Measurements from ENCODE around the gene NXPE3. TPM values are rescaled to one million over a fixed set of nuclear protein-coding genes. Genes with fewer than 3 reads are reported as not detected.
"Not testable (repeated sequence)": the region's sequence is repeated elsewhere in the genome, so short reads cannot be mapped to it uniquely, and the experiment has no call there.

NXPE3 gene
- polyA plus RNA-seq, 3 donors, result 14.6 to 35.8 (median 19.8) TPM

GRCh38 chr3:101744811-101745210 lies 34.2 kb upstream of the NXPE3 start:
- DNase-seq, result no peak
- no peak overlapping the region for H3K4me3 ChIP-seq (replicated peaks in 1 of 3; ENCODE audit: low read depth in 2 of 3, low read length in 3 of 3)
- Mint-ChIP-seq H3K27ac (peak overlapping the region in 1 of 7 donors; percentile 18), H3K4me1 (peaks cover 2% of the 10 kb centered on the region), H3K9me3 (peaks cover 0 to 8% (median 5%) of the 10 kb centered on the region in 7 donors), H3K4me3 (no peak overlapping the region), H3K27me3 (ENCODE audit: low read depth in 3 of 3) (no peaks in the 10 kb centered on the region), H3K36me3 (peaks cover 1 to 9% of the 10 kb centered on the region in 2 donors)
- no CpG with 5 or more reads among the region's 1 CpG for WGBS (ENCODE audit: insufficient coverage)
- H3K27me3 ChIP-seq (ENCODE audit: control insufficient read depth in 2 of 2, insufficient read depth in 2 of 2, low read length in 2 of 2), result no peaks in the 10 kb centered on the region
- H3K79me2 ChIP-seq (ENCODE audit: insufficient read depth, low read length), result no peaks in the 10 kb centered on the region
- H2AFZ ChIP-seq (ENCODE audit: insufficient read depth, low read depth, low read length, poor library complexity, severe bottlenecking), result no peak overlapping the region
- H3K9me3 ChIP-seq (replicated peaks in 1 of 2; ENCODE audit: control insufficient read depth in 1 of 2, insufficient read depth in 1 of 2, low read length in 2 of 2), result no peaks in the 10 kb centered on the region
- no peaks in the 10 kb centered on the region for H3K36me3 ChIP-seq (replicated peaks in 1 of 2; ENCODE audit: control insufficient read depth in 1 of 2, insufficient read depth in 2 of 2, low read length in 2 of 2)
- intact Hi-C loops (cut with micrococcal nuclease), result no loop called here
- H3K4me2 ChIP-seq (replicated peaks; ENCODE audit: extremely low read depth, low read length, poor library complexity, severe bottlenecking), result no peak overlapping the region
- TF ChIP-seq, protein P1, sequence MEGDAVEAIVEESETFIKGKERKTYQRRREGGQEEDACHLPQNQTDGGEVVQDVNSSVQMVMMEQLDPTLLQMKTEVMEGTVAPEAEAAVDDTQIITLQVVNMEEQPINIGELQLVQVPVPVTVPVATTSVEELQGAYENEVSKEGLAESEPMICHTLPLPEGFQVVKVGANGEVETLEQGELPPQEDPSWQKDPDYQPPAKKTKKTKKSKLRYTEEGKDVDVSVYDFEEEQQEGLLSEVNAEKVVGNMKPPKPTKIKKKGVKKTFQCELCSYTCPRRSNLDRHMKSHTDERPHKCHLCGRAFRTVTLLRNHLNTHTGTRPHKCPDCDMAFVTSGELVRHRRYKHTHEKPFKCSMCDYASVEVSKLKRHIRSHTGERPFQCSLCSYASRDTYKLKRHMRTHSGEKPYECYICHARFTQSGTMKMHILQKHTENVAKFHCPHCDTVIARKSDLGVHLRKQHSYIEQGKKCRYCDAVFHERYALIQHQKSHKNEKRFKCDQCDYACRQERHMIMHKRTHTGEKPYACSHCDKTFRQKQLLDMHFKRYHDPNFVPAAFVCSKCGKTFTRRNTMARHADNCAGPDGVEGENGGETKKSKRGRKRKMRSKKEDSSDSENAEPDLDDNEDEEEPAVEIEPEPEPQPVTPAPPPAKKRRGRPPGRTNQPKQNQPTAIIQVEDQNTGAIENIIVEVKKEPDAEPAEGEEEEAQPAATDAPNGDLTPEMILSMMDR (IDR thresholded peaks at IDR 0.05), result no peak
- H3K4me1 ChIP-seq (ENCODE audit: control insufficient read depth in 1 of 2, insufficient read depth in 2 of 2, low read length in 2 of 2), result no peaks in the 10 kb centered on the region
- no peak overlapping the region for H3K27ac ChIP-seq (ENCODE audit: low read depth in 1 of 2, low read length in 2 of 2)
- no peak overlapping the region for H3K9ac ChIP-seq (ENCODE audit: insufficient read depth, low read length, poor library complexity, severe bottlenecking)
- no peaks in the 10 kb centered on the region for H4K20me1 ChIP-seq (ENCODE audit: insufficient read depth, low read length)

GRCh38 chr3:101745934-101746333 lies 33.1 kb upstream of the NXPE3 start:
- H3K9me3 ChIP-seq (replicated peaks in 1 of 2; ENCODE audit: control insufficient read depth in 1 of 2, insufficient read depth in 1 of 2, low read length in 2 of 2); H3K4me2 ChIP-seq (replicated peaks; ENCODE audit: extremely low read depth, low read length, poor library complexity, severe bottlenecking); H3K4me1 Mint-ChIP-seq; H3K36me3 ChIP-seq (replicated peaks in 1 of 2; ENCODE audit: control insufficient read depth in 1 of 2, insufficient read depth in 2 of 2, low read length in 2 of 2); H2AFZ ChIP-seq (ENCODE audit: insufficient read depth, low read depth, low read length, poor library complexity, severe bottlenecking); H3K79me2 ChIP-seq (ENCODE audit: insufficient read depth, low read length); H3K4me3 Mint-ChIP-seq; H3K9ac ChIP-seq (ENCODE audit: insufficient read depth, low read length, poor library complexity, severe bottlenecking); H3K27ac Mint-ChIP-seq; H3K4me1 ChIP-seq (ENCODE audit: control insufficient read depth in 1 of 2, insufficient read depth in 2 of 2, low read length in 2 of 2); intact Hi-C loops (cut with micrococcal nuclease); H3K27ac ChIP-seq (ENCODE audit: low read depth in 1 of 2, low read length in 2 of 2); H4K20me1 ChIP-seq (ENCODE audit: insufficient read depth, low read length); DNase-seq; H3K27me3 ChIP-seq (ENCODE audit: control insufficient read depth in 2 of 2, insufficient read depth in 2 of 2, low read length in 2 of 2); H3K4me3 ChIP-seq (replicated peaks in 1 of 3; ENCODE audit: low read depth in 2 of 3, low read length in 3 of 3); H3K27me3 Mint-ChIP-seq (ENCODE audit: low read depth in 3 of 3): not testable (repeated sequence)
- Mint-ChIP-seq H3K9me3 (peaks cover under 1 to 11% (median 6%) of the 10 kb centered on the region in 7 donors), H3K36me3 (peaks cover 6 to 13% of the 10 kb centered on the region in 2 donors)
- WGBS (ENCODE audit: insufficient coverage), result no CpG with 5 or more reads among the region's 1 CpG

DNA sequence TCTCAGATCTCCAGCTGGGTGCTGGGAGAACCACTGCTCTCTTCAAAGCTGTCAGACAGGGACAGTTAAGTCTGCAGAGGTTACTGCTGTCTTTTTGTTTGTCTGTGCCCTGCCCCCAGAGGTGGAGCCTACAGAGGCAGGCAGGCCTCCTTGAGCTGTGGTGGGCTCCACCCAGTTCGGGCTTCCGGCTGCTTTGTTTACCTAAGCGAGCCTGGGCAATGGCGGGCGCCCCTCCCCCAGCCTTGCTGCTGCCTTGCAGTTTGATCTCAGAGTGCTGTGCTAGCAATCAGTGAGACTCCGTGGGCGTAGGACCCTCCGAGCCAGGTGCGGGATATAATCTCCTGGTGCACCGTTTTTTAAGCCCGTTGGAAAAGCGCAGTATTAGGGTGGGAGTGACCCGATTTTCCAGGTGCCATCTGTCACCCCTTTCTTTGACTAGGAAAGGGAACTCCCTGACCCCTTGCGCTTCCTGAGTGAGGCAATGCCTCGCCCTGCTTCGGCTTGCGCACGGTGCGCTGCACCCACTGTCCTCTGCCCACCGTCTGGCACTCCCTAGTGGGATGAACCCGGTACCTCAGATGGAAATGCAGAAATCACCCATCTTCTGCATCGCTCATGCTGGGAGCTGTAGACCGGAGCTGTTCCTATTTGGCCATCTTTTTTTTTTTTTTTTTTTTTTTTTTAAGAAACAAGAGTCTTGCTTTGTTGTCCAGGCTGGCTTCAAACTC lies 25.5 kb upstream of the NXPE3 start:
- intact Hi-C loops (cut with micrococcal nuclease); H3K4me3 ChIP-seq (replicated peaks in 1 of 3; ENCODE audit: low read depth in 2 of 3, low read length in 3 of 3); H3K27me3 ChIP-seq (ENCODE audit: control insufficient read depth in 2 of 2, insufficient read depth in 2 of 2, low read length in 2 of 2); DNase-seq; H3K27ac ChIP-seq (ENCODE audit: low read depth in 1 of 2, low read length in 2 of 2); H2AFZ ChIP-seq (ENCODE audit: insufficient read depth, low read depth, low read length, poor library complexity, severe bottlenecking); H3K9me3 ChIP-seq (replicated peaks in 1 of 2; ENCODE audit: control insufficient read depth in 1 of 2, insufficient read depth in 1 of 2, low read length in 2 of 2); H3K4me3 Mint-ChIP-seq; H3K4me1 Mint-ChIP-seq; H3K4me2 ChIP-seq (replicated peaks; ENCODE audit: extremely low read depth, low read length, poor library complexity, severe bottlenecking); H4K20me1 ChIP-seq (ENCODE audit: insufficient read depth, low read length); H3K79me2 ChIP-seq (ENCODE audit: insufficient read depth, low read length); H3K4me1 ChIP-seq (ENCODE audit: control insufficient read depth in 1 of 2, insufficient read depth in 2 of 2, low read length in 2 of 2); H3K27me3 Mint-ChIP-seq (ENCODE audit: low read depth in 3 of 3); H3K9ac ChIP-seq (ENCODE audit: insufficient read depth, low read length, poor library complexity, severe bottlenecking): not testable (repeated sequence)
- WGBS (ENCODE audit: insufficient coverage), result no CpG with 5 or more reads among the region's 23 CpGs
- peaks cover 21 to 47% of the 10 kb centered on the region in 2 donors for H3K36me3 ChIP-seq (replicated peaks in 1 of 2; ENCODE audit: control insufficient read depth in 1 of 2, insufficient read depth in 2 of 2, low read length in 2 of 2)
- Mint-ChIP-seq H3K27ac (peak overlapping the region in 1 of 7 donors; percentile 40), H3K36me3 (peaks cover 54 to 73% of the 10 kb centered on the region in 2 donors), H3K9me3 (peaks cover 6 to 19% (median 15%) of the 10 kb centered on the region in 7 donors)

Measured in CD14-positive monocyte (primary cell).